Loucy (cell line): ENCODE data around the gene NXNL1.
A peak's percentile ranks its signal among the peaks of the same experiment; 100 is the strongest.
"Not testable (repeated sequence)": the region's sequence is repeated elsewhere in the genome, so short reads cannot be mapped to it uniquely, and the experiment has no call there.

Experiments
- H2AFZ ChIP-seq: fragments of 200-600 bp; sonication (generic); 2 replicates; pipeline ENCODE4 v1.6.0; 2016; ENCODE audit warnings: antibody characterized with exemption, mild to moderate bottlenecking, low read length, moderate library complexity
- H3F3A ChIP-seq: fragments of 200-600 bp; 2 replicates; pipeline ENCODE4 v1.6.0; 2016; ENCODE audit warnings: antibody characterized with exemption, low read depth, mild to moderate bottlenecking
- H3K27me3 ChIP-seq: fragments of 200-600 bp; sonication (generic); 2 replicates; pipeline ENCODE4 v1.6.1; 2014; ENCODE audit warnings: low read length, mild to moderate bottlenecking; ENCODE audit not compliant: insufficient read depth, poor library complexity, severe bottlenecking
- H3K36me3 ChIP-seq: fragments of 200-600 bp; sonication (generic); 2 replicates; pipeline ENCODE4 v1.6.1; 2016; ENCODE audit warnings: low read length; ENCODE audit not compliant: insufficient read depth
- H3K4me1 ChIP-seq: fragments of 200-600 bp; sonication (generic); 2 replicates; pipeline ENCODE4 v1.5.1; 2014; ENCODE audit warnings: low read length, mild to moderate bottlenecking; ENCODE audit not compliant: insufficient read depth, poor library complexity, severe bottlenecking
- H3K4me2 ChIP-seq: fragments of 200-600 bp; sonication (generic); 2 replicates; pipeline ENCODE4 v1.6.0; 2014; ENCODE audit warnings: antibody characterized with exemption, low read length, low read depth, mild to moderate bottlenecking; ENCODE audit not compliant: poor library complexity, severe bottlenecking
- H3K4me3 ChIP-seq: fragments of 200-600 bp; sonication (generic); 2 replicates; pipeline ENCODE4 v1.5.1; 2014; ENCODE audit warnings: low read length, mild to moderate bottlenecking, mixed read lengths; ENCODE audit not compliant: poor library complexity, severe bottlenecking
- H3K79me2 ChIP-seq: fragments of 200-600 bp; sonication (generic); 2 replicates; pipeline ENCODE4 v1.6.1; 2014; ENCODE audit warnings: low read length; ENCODE audit not compliant: insufficient read depth
- H3K9ac ChIP-seq: fragments of 200-600 bp; sonication (generic); 2 replicates; pipeline ENCODE4 v1.6.0; 2014; ENCODE audit warnings: mild to moderate bottlenecking, low read depth, low read length, moderate library complexity; ENCODE audit not compliant: poor library complexity, severe bottlenecking
- H3K9me2 ChIP-seq: fragments of 200-600 bp; sonication (generic); replicated peaks from 2 replicates; pipeline ENCODE4 v1.6.1; 2016; ENCODE audit warnings: low read depth, low read length, mixed read lengths
- H3K9me3 ChIP-seq: fragments of 200-600 bp; sonication (generic); 2 replicates; pipeline ENCODE4 v1.6.1; 2014; ENCODE audit warnings: mild to moderate bottlenecking, antibody characterized with exemption, low read length, low read depth; ENCODE audit not compliant: insufficient read depth
- H4K20me1 ChIP-seq: fragments of 200-600 bp; sonication (generic); 2 replicates; pipeline ENCODE4 v1.6.0; 2014; ENCODE audit warnings: antibody characterized with exemption, low read length, mild to moderate bottlenecking; ENCODE audit not compliant: insufficient read depth, poor library complexity, severe bottlenecking
- CTCF ChIP-seq: fragments of 200-600 bp; sonication (generic); conservative IDR thresholded peaks from 2 replicates; pipeline ENCODE4 v1.5.1; 2014; ENCODE audit warnings: mild to moderate bottlenecking, antibody characterized with exemption, low read length
- EZH2phosphoT487 ChIP-seq: fragments of 200-600 bp; IDR thresholded peaks from 2 replicates; pipeline ENCODE4 v1.6.1; 2018; ENCODE audit warnings: antibody characterized with exemption, mild to moderate bottlenecking, moderate library complexity, borderline replicate concordance

NXNL1 gene

GRCh38 chr19:17475541-17476115, 14.9 kb upstream of the NXNL1 start:
- H3K4me1 ChIP-seq: peaks cover 20% of the 10 kb centered on the region
- no peaks in the 10 kb centered on the region for H4K20me1 ChIP-seq
- H3F3A ChIP-seq: no peaks in the 10 kb centered on the region; the same call in 1 of the 2 replicates
- no peak overlapping the region for H3K4me3 ChIP-seq
- no peak overlapping the region for H2AFZ ChIP-seq
- H3K36me3 ChIP-seq: no peaks in the 10 kb centered on the region
- H3K27me3 ChIP-seq: no peaks in the 10 kb centered on the region
- no peaks in the 10 kb centered on the region for H3K9me2 ChIP-seq
- TF ChIP-seq EZH2phosphoT487 (no peak), CTCF (no peak)
- H3K4me2 ChIP-seq: no peak overlapping the region
- no peaks in the 10 kb centered on the region for H3K9me3 ChIP-seq
- peaks cover 3% of the 10 kb centered on the region; the same call in 1 of the 2 replicates for H3K79me2 ChIP-seq
- no peak overlapping the region for H3K9ac ChIP-seq

GRCh38 chr19:17475011-17475540, 14.3 kb upstream of the NXNL1 start:
- H3K9ac ChIP-seq, H3K27me3 ChIP-seq, H2AFZ ChIP-seq, H4K20me1 ChIP-seq, H3K9me3 ChIP-seq, H3K79me2 ChIP-seq, H3K4me2 ChIP-seq, H3F3A ChIP-seq, H3K4me3 ChIP-seq, H3K36me3 ChIP-seq, H3K9me2 ChIP-seq: not testable (repeated sequence)
- peaks cover 20% of the 10 kb centered on the region for H3K4me1 ChIP-seq

DNA sequence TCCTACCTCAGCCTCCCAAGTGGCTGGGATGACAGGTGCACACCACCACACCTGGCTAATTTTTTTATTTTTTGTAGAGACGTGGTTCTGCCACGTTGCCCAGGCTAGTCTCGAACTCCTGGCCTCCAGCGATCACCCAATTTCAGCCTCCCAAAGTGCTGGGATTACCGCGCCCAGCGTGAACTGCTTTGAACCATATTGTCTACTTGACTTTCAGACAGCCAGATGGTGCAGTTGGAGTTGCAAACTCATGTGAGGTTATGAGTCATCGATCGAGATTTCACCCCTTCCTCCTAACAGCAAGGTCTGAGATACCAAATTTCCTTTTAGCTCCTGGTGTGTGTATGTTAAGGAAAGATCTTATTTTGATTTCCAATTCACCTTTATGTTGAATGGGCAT, 12.3 kb upstream of the NXNL1 start:
- Histone ChIP-seq H3F3A (no peaks in the 10 kb centered on the region; the same call in 1 of the 2 replicates), H3K4me2 (peak overlapping the region; percentile 31), H3K79me2 (peaks cover 3% of the 10 kb centered on the region; the same call in 1 of the 2 replicates), H2AFZ (no peak overlapping the region), H3K27me3 (no peaks in the 10 kb centered on the region), H3K9me2 (no peaks in the 10 kb centered on the region), H3K9ac (no peak overlapping the region), H3K9me3 (no peaks in the 10 kb centered on the region), H4K20me1 (no peaks in the 10 kb centered on the region), H3K4me3 (no peak overlapping the region), H3K36me3 (no peaks in the 10 kb centered on the region), H3K4me1 (peaks cover 20% of the 10 kb centered on the region)
- no peak for TF ChIP-seq EZH2phosphoT487
- no peak for TF ChIP-seq CTCF
